HG03575 (cell line): Measurements from ENCODE around the gene PRR4.

Experiments
- ATAC-seq: cut with Tn5 transposase; IDR thresholded peaks from one replicate; pipeline ENCODE4 v1.9.1; 2021; ENCODE audit not compliant: unreplicated experiment, insufficient number of reproducible peaks, low FRiP score; ENCODE audit errors: extremely low read depth

The PRR4 gene

GRCh38 chr12:10810068-10810467, 39.2 kb downstream of the PRR4 start, which contains the start of gene TAS2R9:
TSS of gene TAS2R9 (minus strand) at chr12:10810168. CDS start at chr12:10810075, 93 bp downstream.
- no peak for ATAC-seq

GRCh38 chr12:10807186-10807585, 42.1 kb downstream of the PRR4 start, which contains the start of gene TAS2R8:
TSS of gene TAS2R8 (minus strand) at chr12:10807286. CDS start at chr12:10806980, 306 bp downstream.
- no peak for ATAC-seq

- no peak for ATAC-seq
These were observed 46.7 kb downstream of the PRR4 start, which contains the start of gene TAS2R7 for GRCh38 chr12:10802587-10802986. TSS of gene TAS2R7 (minus strand) at chr12:10802627. CDS start at chr12:10802570, 57 bp downstream.

GRCh38 chr12:10801741-10802140, 47.5 kb downstream of the PRR4 start:
- no peak for ATAC-seq
